ENCODE data around the gene PLGLB1. TPM values are rescaled to one million over a fixed set of nuclear protein-coding genes. Genes with fewer than 3 reads are reported as not detected.
"Not testable (repeated sequence)": the region's sequence is repeated elsewhere in the genome, so short reads cannot be mapped to it uniquely, and the experiment has no call there.

The PLGLB1 gene
- total and polyA plus RNA-seq, 8 donors: 0.50 to 16.5 (median 4.6) TPM; not detected in 3

GRCh38 chr2:87023988-87024615, 2.5 kb upstream of the PLGLB1 start:
- H3K9me3 ChIP-seq; intact Hi-C loops (cut with DNase I; ENCODE audit: low total_unique reads); H3K36me3 ChIP-seq; H3K4me1 ChIP-seq; DNase-seq; H3K4me3 ChIP-seq; H3K27ac ChIP-seq; H3K27me3 ChIP-seq: not testable (repeated sequence)
- WGBS, 5 donors: 73 to 96% (median 86%) methylated on average over 1 to 4 of the region's 8 CpGs

DNA sequence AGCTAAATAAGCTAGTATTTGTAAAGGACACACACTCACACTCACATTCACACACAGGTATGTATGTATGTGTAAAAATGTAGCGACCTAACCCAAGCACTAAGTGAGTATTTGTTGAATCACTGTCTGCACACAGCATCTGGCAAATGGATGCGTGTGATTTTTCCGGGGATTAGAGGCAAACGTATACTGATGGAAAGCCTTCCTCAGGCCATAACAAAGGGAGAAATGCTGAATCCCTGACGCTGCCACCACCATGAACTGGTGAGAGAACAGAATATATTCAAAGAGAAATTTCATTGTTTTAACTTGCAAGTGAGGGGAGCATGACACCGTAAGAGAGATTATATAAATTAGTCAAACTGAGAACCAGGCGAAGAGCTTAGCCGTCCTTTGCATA, 601 bp downstream of the PLGLB1 start:
- H3K9me3 ChIP-seq; H3K4me1 ChIP-seq; H3K4me3 ChIP-seq; H3K27ac ChIP-seq; H3K27me3 ChIP-seq; H3K36me3 ChIP-seq; DNase-seq; intact Hi-C loops (cut with DNase I; ENCODE audit: low total_unique reads): not testable (repeated sequence)
- no CpG with 5 or more reads among the region's 8 CpGs for WGBS, 5 donors

DNA sequence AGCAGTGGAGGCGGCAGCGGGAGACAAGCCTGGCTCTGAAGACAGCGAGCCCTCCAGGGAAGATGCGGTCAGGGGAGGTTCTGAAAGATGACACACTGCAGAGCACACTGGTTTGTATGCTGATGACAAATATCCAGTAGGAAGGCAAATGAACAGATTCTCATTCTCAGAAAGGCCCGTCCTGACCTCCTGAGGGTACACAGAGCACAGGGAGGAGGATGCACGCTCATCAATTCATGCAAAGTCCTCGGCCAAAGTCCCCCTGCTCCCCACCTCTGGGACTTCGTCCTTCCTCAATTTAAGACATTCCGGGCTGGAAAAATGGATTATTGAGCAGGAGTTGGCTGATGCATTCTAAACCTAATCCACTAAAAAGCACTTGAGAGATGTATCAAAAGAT, 2.6 kb downstream of the PLGLB1 start:
- H3K36me3 ChIP-seq; H3K27ac ChIP-seq; H3K4me1 ChIP-seq; H3K27me3 ChIP-seq; intact Hi-C loops (cut with DNase I; ENCODE audit: low total_unique reads); H3K9me3 ChIP-seq; DNase-seq; H3K4me3 ChIP-seq: not testable (repeated sequence)
- WGBS, 5 donors: 93 to 100% (median 99%) methylated on average over 3 to 5 of the region's 9 CpGs; no CpG with 5 or more reads in 1 of the 5 donors

DNA sequence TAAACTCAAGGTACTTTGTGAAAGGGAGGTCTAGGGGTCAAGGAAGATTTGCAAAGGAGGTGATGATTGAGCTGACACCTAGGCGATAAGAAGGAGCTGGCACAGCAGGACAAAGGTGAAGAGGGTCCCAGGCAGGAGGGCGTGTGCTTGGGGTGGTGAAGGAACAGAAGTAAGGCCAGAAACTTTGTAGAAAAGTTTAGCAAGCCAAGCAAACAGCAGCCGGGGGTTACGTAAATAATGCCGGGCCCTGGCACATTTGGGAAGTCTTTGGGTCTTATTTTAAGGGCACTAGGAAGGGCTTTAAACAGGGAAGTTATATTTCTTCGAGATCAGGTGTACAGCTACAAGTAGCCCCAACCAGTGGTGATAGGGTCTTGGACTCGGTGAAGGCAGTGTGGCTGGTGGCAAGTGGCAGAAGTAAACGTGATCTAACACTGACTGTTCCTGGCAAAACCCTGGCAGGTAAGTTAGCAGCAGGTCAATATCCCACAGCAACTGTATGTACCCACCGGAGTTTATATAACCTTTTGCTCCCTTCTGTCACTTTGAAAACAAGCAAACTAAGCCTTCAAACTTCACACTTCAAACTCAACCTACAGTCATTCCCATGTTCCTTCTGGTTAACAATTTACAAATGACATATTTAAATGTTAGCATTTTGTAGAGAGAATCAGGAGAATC, 7.0 kb downstream of the PLGLB1 start:
- H3K27ac ChIP-seq; DNase-seq; H3K4me1 ChIP-seq; H3K27me3 ChIP-seq; H3K9me3 ChIP-seq; H3K36me3 ChIP-seq; intact Hi-C loops (cut with DNase I; ENCODE audit: low total_unique reads); H3K4me3 ChIP-seq: not testable (repeated sequence)
- 18 to 48% (median 22%) methylated on average over 2 to 3 of the region's 9 CpGs; no CpG with 5 or more reads in 1 of the 5 donors for WGBS, 5 donors

DNA sequence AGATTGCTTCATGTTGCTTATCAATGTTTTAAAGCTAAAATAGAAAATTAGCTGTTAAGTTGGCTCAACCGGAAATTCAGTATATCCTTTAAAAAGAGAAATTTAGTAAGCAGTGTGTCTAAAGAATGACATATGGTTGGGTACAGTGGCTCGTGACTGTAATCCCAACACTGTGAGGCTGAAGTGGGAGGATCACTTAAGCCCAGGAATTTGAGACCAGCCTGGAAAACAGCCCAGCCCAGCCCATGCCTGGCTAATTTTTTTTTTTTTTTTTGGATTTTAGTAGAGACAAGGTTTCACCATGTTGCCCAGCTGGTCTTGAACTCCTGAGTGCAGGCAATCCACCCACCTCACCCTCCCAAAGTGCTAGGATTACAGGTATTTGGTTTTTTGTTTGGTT, 17.2 kb downstream of the PLGLB1 start:
- H3K9me3 ChIP-seq; H3K4me3 ChIP-seq; intact Hi-C loops (cut with DNase I; ENCODE audit: low total_unique reads); H3K27ac ChIP-seq; DNase-seq; H3K36me3 ChIP-seq; H3K27me3 ChIP-seq; H3K4me1 ChIP-seq: not testable (repeated sequence)
- WGBS, 5 donors: no CpG with 5 or more reads among the region's 2 CpGs

Small RNAs within 50 kb of the gene (small RNA-seq; reads per million reads assigned to genes)
- gene AC125232.1: 0 reads per million in 4 donors

Other genes starting within 250 kb of the PLGLB1 start
- gene CD8A, start 230.9 kb downstream of the PLGLB1 start, total RNA-seq: 10 to 100 TPM in 1 of 5 donors, 1 to 10 TPM in 2, not detected in 2; 1.3 to 24.9 (median 6.2) TPM
- 10 to 100 TPM in 1 of 3 donors, 1 to 10 TPM in 2; 1.2 to 13.1 (median 1.3) TPM for gene CD8A, start 230.9 kb downstream of the PLGLB1 start, polyA plus RNA-seq
- 10 to 100 TPM in 1 of 5 donors, 1 to 10 TPM in 2, not detected in 2; 2.2 to 14.0 (median 3.3) TPM for gene CD8B, start 160.0 kb downstream of the PLGLB1 start, total RNA-seq
- gene CD8B, start 160.0 kb downstream of the PLGLB1 start, polyA plus RNA-seq: 1 to 10 TPM in 1 of 3 donors, under 1 TPM in 2; 0.68 to 9.3 (median 0.78) TPM
- gene RGPD1, start 79.7 kb downstream of the PLGLB1 start, total RNA-seq: 1 to 10 TPM in 3 of 5 donors, under 1 TPM in 2; under 0.01 to 8.8 (median 1.3) TPM
- under 1 TPM in 2 of 3 donors, not detected in 1; 0.25 to 0.55 TPM for gene RGPD1, start 79.7 kb downstream of the PLGLB1 start, polyA plus RNA-seq

Data from stomach (tissue), 9 donors.